SU-DHL-6 (cell line): Measurements from ENCODE around the gene BOD1L2.

Experiments used
- CTCF ChIP-seq: fragments of 200-600 bp; sonication (generic); IDR thresholded peaks from one replicate; pipeline ENCODE4 v1.5.1; 2017; ENCODE audit warnings: antibody characterized with exemption, mild to moderate bottlenecking, low read length, moderate library complexity; ENCODE audit not compliant: insufficient read depth, poor library complexity, severe bottlenecking
- EZH2phosphoT487 ChIP-seq: fragments of 200-600 bp; sonication (generic), shearing (Covaris generic); conservative IDR thresholded peaks from 2 replicates; pipeline ENCODE4 v1.6.1; 2018; ENCODE audit warnings: mild to moderate bottlenecking, antibody characterized with exemption, low read length, moderate library complexity, mixed read lengths

- TF ChIP-seq CTCF (no peak), EZH2phosphoT487 (no peak)
Observed at GRCh38 chr18:57142324-57142723, 4.6 kb upstream of the BOD1L2 start.
